A204.1 (cell line): ENCODE measurements around the gene HOXC10.

Source experiments
- FAIRE-seq: peaks from 2 replicates; lab custom pipeline; 2012; peaks lifted over from hg19 to GRCh38; lab: Jason Lieb, UNC

Gene HOXC10

DNA sequence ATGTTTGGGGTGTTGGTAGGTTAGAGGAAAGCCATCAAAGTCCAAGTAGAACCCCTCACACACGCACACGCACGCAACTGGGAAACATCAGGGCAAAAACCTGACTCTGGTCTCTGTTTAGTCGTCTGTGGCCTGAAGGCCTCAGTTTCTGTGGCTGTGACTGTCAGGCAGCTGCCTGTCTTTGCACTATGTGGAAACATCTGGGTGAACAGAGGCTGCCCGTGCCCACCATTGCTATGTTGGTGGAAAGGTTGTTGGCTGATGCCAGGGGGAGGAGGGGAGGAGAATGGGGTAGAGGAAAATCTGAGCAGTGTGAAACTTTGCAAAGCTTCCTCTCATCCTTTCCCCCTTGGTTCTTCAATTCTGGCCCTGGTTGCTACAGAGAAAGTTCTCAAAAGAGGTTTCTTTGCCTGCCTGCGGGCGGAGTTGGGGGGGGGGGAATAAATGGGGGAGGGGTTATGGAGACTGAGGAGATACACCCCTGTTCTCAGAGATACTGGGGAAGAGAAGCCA lies 7.5 kb downstream of the HOXC10 start:
- FAIRE-seq: no peak

DNA sequence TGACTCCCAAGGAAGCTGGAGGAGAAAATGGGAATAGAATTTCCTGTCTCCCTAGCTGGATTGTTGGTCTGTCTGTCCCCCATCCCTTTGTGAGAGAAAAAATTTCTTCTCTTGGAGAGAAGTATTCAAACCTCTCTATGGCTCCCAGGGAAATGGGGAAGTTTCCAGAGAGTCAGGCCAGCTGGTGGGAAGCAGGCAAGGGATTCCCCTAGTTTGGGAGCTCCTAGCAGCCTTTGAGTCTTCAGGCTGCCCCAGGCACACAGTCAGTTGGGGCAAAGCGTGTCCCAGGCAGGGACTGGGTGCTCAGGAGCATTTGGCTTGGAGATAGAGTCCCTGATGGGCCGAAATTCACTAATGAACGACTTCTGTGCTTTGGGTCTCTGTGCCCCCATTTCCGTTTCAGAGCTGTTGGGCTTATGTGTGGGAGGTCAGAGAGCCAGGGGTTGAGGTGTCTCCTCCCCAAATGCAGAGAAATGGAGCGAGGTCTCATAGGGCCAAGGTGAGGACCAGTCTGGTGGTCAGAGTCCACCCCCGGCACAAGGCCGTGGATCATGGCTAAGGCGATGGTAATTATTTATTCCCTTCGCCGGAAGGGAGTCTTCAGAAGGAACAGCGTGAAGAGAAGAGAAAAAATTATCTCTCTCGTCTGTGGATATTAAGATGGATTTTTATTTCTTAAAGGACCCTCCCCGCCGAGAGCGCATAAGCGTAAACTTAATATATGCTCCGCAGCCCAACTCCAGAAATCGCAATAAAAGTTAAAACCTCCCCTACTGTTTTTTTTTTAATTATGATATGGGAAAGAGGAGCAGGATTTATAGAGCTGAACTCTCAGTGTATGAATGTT lies 8.4 kb downstream of the HOXC10 start:
- FAIRE-seq: no peak

DNA sequence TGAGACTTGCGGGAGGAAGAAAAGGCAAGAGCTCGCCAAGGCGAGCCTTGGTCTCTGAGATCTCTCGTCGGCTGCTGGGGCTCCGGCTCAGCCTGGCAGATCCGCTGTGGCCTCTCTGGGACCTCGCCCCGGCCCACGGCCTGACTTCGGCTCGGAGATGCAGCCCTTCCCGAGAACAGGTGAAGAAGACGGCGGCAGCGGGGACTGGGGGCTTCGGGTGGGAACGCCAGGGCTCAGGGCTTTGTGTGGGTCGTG lies 9.0 kb downstream of the HOXC10 start:
- no peak for FAIRE-seq

DNA sequence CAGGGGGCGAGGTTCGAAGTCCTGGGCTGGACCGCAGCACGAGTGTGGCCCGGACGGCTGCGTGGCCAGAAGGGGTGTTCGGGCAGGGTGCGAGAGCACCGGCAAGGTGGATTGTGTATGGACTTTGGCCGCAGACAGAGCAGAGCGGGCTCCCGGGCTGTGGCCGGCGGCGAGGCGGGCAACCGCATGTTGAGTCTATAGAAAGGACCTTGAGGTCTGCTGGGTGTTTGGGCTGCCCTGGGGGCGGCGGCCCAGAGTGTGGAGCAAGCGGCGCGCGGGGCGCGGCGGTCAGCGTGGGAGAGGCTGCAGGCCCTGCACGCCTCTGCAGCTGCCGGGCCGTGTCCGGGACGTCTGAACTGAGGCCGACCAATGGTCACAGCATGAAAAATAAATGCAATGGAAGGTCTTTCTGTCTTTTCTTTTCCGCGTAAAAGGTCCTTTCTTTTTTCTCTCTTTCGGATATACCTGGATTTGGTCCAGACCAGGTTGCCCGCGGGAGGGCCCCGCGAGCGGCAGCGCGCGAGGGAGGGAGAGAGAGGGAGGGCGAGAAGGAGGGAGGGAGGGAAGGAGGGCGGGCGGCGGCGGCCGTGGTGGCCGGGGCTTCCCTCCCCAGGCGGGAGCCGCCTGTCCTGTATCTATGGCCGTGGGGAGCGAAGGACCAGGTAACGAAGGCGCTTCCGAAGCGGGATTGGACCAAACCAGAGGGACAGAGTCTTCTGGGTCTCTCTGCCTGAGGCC lies 9.5 kb downstream of the HOXC10 start:
- no peak for FAIRE-seq

DNA sequence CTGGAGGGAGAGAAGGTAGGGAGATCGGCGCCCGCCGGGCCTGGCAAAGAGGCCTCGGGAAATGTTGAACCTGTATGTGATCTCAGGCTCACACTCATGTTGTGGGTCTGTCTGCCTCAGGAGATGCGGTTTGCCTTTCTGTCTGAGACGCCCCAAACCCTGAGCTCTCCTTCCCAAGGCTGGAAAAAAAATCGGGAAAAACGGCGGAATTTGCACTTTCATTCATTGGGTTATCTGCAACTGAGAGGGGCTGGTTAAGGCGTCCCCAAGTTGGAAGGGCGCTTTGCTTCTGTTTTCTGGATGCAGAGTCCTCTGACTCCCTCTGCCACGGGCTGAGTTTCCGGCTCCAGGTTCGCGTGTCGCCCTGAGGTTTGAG lies 10.0 kb downstream of the HOXC10 start:
- FAIRE-seq: no peak

DNA sequence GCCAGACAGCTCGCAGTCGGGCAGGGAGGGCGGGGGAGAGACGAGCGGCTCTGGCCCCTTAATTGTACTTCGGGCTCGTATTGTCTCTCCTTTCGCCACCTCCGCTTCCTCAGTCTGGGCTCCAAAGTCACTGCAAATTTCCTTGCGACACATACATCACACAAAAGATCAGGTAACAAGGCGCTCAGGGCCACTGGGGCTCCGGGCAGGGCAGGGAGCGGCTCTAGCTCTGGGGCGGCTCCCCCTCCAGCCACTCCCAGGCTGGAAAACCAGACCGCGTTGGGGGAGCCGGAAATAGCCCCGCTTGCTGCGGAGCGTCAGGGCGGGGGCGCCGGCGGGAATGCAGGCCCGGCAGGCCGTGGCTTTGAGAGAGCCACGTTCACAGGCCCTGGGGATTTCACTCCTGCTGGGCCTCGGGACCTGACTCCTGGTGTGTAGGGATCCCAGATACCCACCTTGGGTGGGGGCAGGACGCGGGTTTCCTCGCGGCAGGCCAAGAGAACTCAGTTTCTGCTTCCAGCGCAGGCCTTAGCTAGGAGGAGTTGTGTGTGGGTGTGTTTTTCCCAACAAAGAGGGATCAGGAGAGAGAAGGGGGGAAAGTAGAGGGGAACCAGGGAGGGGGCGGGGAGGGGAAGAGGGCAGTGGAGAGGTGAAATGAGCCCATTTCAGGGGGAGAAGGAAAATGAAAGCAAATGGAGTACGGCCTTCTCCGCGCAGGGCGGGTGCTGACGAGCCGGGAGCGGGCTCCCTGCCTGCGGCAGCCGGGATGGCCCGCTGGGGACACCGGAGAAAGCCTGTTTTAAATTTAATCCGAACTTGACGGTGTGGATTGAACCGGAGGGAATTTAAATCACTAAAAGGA lies 10.7 kb downstream of the HOXC10 start:
- FAIRE-seq: no peak

DNA sequence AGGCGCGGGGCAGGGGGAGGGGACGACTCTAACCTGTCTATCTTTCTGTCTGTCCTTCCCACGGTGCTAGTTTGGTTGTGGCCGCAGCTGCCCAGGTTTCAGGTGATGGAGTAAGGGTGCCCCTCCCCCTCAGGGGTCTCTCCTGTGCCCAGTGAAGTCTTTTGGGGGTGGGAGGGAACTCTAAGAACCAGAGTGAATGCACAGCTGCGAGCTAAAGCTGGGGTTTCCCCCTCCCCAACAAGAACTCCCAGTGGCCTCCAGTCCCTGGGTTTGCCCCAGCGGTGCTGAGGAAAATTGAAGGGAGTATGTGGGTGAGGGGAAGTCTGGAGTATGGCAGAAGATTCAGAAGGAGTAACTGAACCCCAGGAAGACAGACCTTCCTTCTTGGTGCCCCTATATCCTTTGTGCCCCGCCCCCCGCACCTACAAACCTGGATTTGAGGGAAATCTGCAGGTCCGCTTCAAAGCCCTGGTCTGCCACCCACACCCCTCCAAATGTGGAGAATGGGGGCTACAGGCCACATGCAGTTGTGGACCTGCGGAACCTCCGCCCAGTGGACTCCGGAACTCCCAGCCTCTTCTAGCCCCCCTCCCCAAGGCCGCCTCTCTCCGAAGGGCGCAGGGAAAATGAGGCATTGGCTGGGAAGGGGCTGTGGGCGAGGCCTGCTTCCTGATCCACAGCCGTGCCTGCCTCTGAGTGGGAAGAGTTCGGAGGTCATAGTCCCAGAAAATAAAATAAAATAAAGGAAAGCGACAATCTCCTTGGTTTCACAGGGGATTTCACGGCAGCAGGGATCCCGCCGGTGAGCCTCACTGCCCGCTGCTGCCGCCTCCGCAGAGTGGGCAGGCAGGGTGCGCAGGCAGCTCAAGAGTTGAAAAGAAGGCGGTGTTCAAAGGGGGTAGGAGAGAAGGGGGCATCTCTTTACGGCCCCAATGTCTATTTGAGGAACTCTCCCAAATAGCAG lies 11.6 kb downstream of the HOXC10 start:
- no peak for FAIRE-seq

DNA sequence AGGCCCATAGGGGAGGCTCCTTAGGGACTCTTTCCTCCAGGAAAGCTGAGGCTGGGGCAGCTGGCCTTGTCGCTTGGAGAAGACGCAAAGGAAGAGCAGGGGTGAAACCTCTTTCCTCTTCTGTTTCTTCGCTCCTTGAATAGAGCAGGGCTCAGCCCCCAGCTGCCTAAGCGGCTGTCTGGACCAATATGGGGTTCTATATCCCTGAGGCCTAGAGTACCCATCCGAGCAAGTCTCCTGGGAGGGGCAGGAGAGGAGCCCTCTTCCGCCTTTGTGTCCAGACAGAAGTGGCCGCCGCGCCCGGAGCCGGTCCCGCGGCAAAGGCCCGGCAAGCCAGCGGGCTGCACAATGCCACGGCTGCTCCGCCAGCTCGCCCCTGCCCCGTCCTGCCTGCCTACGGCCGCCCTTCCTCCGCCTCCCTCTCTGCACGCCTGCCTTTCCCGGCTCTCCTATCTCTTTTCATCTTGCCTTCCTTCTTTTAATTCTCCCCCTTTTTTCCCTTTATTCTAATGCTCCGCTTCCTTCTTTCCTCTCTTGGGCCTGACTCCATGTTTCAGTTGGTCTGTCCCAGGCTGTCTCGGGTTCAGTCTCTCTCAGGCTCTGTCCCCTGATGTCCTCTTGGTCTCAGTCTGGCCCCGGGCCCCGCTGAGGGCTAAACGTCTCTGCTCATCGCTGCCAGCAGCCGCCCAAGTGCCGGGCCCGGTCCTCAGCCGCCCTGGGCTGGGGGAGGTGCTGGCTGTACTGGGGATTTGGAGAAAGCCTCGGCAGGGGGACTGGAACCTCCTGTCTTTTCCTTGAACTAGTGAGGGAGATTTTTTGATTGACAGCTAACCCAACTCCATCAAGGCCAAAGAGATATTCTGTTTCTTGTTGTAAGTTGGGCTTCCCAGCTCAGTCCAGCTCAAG lies 12.5 kb downstream of the HOXC10 start:
- no peak for FAIRE-seq

DNA sequence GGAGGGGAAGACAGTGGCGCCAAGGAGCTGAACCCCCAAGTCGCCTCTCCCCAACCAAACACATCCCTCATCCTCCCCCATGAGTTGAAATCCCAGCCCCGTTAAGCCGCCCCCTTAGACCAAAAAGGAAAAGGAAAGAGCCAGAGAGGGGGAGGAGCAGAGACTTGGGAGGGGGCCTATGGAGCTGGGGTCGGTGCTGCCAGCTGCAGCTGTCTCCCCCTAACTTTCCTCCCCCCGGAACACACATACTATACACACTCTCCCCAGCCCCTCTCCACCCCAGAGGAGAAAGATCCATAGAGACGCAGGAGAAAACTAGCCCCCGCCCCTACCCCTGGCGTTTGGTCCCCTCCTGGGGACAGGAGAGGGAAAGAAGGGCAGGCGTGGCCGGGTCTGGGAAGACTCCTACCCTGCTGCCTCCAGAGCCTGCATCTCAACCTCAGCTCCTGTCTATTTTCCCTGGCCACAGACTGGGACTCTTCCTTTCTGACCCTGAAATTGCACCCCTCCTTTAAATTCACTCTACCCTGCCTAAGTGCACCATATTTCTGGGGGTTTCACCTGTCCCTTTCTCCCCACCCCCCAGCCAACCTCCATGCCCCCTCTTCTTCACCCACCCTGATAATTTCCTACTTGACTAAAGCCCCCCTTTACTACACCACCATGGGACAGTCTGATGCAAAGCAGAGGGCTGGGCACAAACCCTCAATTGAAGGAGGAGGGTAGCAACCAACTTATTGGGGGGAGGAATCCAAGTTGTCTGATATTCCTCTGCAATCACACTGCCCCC lies 13.4 kb downstream of the HOXC10 start:
- FAIRE-seq: no peak

DNA sequence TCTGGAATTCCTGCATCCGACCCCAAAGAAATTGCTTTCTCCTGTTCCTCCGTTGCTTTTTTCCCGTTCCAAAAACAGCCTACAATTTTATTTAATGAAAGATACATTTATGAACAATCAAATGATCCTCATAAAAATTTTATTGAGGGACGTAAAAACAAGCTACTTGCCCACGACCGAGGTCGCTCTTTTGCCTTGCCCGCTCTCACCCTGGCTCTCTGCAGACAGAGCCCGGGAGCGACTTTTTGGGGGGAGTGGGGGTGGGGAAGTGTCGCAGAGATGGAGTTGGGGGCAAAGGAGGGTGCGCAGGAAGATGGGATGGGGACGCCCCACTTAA lies 13.9 kb downstream of the HOXC10 start:
- FAIRE-seq: no peak

DNA sequence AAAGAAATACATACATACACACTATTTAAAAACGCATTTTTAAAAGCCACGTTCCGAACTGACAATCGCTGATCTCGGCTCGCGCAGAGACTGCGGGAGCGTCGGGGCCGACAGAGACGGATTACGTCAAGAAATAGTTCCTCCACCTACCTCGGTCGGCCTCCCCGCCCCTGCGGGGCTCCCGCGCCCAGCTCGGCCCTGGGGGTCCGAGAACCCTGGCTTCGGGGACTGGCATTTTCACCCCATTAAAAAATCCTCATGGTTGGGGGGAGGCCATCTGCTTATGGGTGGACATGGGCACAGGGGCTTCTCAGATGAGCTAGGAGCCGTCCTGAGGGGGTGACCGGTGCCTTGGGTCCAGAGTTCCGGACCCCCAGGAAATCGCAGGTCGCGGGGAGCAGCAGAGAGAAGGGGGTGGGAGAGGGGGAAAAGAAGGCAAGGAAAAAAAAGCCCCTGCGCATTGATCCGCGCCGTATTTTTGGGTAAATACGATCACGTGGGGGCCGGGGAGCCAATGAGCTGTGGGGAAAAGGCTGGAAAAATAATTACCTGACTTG lies 14.7 kb downstream of the HOXC10 start:
- no peak for FAIRE-seq

DNA sequence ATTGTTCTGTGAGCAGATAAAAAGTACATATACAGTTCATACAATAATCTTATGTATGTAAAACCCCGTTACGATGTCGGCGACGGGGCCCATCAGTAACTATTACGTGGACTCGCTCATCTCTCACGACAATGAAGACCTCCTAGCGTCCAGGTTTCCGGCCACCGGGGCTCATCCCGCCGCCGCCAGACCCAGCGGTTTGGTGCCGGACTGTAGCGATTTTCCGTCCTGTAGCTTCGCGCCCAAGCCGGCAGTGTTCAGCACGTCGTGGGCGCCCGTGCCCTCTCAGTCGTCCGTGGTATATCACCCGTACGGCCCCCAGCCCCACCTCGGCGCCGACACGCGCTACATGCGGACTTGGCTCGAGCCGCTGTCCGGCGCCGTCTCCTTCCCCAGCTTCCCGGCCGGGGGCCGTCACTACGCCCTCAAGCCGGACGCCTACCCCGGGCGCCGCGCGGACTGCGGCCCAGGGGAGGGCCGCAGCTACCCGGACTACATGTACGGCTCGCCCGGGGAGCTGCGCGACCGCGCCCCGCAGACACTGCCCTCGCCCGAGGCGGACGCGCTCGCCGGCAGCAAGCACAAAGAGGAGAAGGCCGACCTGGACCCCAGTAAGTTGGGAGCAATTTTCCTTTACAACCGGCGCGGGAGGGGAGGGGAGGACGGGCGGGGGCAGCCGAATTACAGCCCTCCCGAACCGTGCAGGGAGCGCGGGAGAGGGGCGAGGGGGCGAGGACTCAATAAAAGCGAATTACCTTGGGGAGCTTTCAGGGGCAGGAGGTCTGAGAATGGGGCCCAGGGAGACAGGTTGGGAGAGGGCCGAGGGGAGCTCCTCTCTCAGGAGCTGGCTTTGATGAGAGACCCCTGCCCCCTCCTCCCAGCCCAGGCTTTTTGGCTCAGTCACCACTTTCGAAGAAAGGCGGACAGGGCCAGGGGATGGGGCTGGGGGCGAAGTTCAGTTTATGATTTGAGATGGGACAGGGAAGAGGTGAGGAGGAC lies 15.5 kb downstream of the HOXC10 start, which contains the start of gene HOXC9:
HOXC9 (plus strand) TSS at position 46 of the 999 bp plus-strand sequence; CDS start at position 74, 28 bp downstream.
- no peak for FAIRE-seq

DNA sequence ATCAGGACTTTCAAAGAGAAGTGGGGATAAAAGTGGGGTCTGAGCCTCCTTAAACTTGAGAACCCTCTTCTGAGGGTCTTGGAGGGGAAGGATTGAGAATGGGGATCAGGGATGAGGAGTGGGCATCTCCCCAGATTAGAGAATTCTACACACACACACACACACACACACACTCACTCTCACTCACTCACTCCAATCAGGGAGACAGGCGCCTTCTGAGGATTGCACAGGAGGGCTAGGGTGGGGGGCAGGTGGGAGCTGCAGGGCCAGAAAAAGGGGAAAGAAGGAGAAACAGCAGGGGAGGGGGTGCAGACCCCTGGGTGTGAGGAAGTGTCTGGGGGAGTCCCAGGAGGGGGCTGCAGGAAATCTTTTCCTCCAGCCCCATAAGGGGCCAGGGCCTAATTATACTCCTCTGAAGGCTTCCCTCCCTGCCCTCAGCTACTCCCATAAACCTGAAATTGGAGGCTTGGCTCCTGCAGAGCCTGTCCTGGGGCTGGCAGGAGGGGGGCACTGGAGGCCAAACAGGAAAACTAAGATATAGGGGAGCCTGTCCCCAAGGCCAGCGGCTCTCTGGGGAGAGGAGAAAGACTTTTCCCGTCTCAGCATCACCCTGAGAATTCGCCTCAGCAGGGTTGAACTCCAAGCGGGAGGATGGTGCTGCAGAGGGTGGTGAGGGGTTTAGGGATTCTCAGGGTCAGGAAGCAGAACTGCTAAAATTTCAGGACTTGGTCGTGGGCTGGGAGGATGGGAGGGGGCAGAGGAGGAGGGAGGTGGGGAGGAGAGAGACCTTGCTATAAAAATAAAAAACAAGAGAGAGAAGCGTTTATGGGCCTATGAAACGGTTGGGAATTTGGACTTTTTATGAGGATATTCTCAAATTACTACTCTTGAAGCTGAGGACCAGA lies 16.6 kb downstream of the HOXC10 start:
- no peak for FAIRE-seq

DNA sequence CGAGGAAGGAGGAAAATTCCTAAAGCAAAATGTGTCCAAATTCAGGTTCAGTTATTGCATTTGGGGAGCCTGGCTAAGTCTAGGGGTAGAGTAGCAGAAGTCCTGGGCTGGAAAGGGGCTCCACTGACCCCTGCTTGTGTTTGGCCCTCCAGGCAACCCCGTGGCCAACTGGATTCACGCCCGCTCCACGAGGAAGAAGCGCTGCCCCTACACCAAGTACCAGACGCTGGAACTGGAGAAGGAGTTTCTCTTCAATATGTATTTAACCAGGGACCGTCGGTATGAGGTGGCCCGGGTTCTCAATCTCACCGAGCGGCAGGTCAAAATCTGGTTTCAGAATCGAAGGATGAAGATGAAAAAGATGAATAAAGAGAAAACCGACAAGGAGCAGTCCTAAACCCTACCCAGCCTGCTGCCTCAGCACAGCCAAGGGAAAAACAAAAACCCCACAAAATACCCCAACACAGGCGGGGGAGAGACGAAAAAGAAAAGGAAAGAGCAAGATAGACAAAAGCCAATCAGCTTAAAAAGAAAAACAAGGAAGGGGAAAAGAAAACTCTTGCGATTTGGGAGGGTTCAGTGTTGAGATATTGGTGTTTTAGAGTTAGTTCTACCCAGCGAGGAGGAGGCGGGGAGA lies 17.4 kb downstream of the HOXC10 start:
- FAIRE-seq: no peak

DNA sequence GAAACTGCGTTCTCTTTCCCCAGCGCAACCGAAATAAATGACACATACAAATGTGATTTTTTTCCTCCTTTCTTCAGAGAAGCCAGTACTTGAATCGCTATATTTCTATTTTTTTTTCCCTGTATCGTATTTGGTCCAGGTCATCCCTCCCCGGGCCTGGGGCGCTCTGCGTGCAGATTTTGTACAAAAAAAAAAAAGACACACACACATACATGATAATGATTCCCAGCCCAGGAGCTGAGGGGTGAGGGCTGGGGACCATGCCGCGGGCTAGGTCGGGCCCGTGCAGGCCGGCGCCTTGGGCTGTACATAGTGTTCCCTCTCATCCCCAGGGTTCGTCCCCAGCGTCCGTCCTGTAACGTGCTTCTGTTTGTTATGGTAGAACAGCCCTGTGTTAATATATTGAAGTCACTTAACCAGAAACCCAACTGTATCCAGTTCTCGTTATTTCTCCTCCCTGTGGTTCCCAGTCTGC lies 18.0 kb downstream of the HOXC10 start:
- no peak for FAIRE-seq

DNA sequence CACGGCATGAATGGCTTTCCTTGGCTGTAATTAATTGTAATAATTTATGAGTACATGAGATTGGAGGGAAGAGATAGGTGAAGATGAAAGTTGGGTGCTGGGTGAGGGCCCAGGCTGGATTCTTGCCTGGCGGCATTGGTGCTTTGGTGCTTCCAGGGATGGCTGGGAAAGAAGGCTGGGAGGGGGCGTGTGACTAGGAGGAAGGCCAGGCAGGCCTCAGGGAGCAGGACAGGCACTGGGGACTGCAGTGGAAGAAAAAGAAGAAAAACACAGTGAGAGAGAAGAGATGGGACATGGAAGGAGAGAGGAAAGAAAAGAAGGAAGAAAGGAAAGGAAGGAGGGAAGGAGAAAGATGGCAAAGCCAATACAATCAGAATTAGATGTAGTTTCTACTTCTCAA lies 18.7 kb downstream of the HOXC10 start:
- FAIRE-seq: no peak
